Stimulated activated CD8-positive, alpha-beta memory T cell treated with anti-CD3 and anti-CD28 coated beads, Interleukin-4, amount 100 ng/mL, for 24 hours (primary cell): ENCODE data around the gene EMSY.

ENCODE experiments used
- DNase-seq: peaks from one replicate; pipeline ENCODE4 v3.0.0-alpha.2; 2020; ENCODE audit warnings: low read depth

The EMSY gene

GRCh38 chr11:76597533-76598425 lies 153.0 kb downstream of the EMSY start:
- DNase-seq = no peak

- no peak for DNase-seq
Measured at GRCh38 chr11:76598426-76598839, 153.6 kb downstream of the EMSY start.

- no peak for DNase-seq
Measured at GRCh38 chr11:76599041-76600013, 154.5 kb downstream of the EMSY start.

GRCh38 chr11:76600124-76600655 lies 155.4 kb downstream of the EMSY start:
- no peak for DNase-seq

GRCh38 chr11:76601272-76601671 lies 156.5 kb downstream of the EMSY start:
- no peak for DNase-seq

- no peak for DNase-seq
Measured at GRCh38 chr11:76601724-76602123, 156.9 kb downstream of the EMSY start.

- no peak for DNase-seq
Measured at GRCh38 chr11:76602431-76602861, 157.6 kb downstream of the EMSY start.
